GM19455 (cell line): ENCODE results near the gene PLPPR1.

Experiments
- ATAC-seq: cut with Tn5 transposase; IDR thresholded peaks from one replicate; pipeline ENCODE4 v1.9.1; 2021; ENCODE audit not compliant: unreplicated experiment

Gene PLPPR1

DNA sequence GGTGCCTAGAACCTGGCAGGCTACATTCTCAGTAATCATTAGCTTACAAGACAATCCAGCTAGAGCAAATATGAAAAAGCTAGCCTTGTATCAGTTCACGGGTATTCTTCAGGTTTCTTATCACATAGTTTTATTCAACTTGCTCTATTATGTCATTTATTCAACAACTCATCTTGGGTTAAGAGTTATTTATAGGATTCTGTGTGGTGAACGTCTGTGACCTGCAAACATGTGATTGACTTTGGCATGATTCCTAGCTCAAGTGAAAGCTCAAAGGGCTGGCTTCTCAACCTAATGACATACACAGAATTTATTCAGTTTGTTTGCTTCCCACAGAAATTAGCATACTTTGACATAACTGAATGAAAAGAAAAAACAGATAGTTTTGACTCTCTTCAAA, 173.1 kb downstream of the PLPPR1 start:
- ATAC-seq: no peak

GRCh38 chr9:101209670-101210069, 181.1 kb downstream of the PLPPR1 start:
- ATAC-seq: no peak

GRCh38 chr9:101212661-101213060, 184.1 kb downstream of the PLPPR1 start:
- ATAC-seq: no peak

GRCh38 chr9:101219030-101219429, 190.5 kb downstream of the PLPPR1 start:
- ATAC-seq: no peak

- no peak for ATAC-seq
These were observed 191.8 kb downstream of the PLPPR1 start for GRCh38 chr9:101220341-101220740.

DNA sequence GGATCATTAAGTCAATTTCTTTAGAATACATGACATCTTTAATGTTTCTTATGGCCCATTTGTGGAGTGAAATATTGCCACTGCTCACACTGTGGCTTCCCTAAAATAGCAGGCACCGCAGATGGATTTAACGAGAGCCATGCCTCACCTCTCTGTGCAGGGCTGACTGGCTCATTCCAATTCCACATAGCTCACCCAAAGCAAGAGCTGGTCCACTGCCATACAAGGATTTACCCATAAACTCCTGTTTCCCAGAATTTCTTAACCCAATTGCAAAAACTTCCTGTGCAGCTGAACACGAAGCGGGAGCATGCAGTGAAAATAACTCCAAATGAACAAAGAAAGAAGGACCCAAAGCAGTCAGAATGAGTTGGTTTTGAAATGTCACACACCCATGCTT, 196.7 kb downstream of the PLPPR1 start:
- ATAC-seq: no peak

GRCh38 chr9:101226161-101226560, 197.6 kb downstream of the PLPPR1 start:
- ATAC-seq: no peak

DNA sequence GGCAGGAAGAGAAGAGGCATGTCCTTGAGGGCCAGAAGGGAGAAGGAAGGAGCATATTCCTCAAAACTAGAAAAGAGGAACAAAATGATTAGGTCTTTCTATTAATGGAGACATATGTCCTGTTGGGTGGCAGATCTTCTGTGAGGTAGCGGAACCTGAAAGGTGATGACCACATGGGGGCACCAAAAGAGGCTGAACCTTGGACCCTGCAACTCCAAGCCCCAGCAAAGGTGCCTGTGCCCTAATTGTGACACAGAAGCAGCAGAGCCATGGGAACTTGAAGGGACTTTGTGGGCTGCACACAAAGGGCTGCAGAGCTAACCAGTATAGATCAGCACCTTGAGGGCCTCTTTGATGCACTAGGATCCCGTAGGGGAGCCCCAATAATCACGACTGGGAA, 198.3 kb downstream of the PLPPR1 start:
- no peak for ATAC-seq

DNA sequence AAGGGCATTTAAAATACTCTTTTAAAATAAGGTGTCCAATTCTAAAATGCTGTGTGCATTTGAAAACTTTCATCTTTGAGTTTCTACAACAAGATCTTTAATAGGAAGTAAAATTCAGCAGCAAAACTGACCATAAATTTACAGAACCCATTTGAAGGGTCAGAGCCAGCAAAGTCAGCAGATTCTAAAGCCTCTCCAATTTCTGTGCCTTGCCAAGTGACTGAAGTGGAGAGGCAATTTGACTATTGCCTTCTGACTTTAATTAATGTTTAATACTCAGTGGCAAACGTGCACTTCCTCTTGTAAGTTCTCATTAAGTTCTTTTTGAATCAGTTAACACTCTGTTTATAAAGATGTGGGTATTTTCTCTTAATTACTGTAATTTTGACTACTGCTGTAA, 201.1 kb downstream of the PLPPR1 start:
- no peak for ATAC-seq

DNA sequence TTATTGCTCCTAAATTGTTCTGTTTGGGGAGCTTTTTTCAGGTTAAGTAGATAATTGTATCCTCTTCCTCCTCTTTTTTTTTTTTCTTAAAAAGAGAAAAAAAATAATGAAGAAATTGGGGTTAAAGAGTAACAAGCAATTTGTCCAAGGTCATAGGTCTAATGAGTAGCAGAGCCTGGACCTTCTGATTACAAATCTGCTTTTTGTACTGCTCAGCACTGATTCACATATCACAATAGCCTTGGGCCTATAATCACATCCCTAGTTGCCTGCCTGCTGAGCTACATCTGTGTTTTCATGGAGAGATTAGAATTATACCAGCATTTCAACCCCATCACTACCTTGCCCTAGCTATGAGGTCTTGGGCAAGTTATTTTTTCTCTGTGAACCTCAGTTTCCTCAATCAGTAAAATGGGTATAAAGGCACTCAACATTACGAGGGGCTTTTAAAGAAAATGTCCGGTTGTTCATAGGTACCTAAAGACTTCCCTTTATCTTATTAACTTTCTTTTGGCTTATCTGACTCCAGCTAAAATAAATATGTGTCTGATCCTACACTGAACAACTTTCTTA, 204.0 kb downstream of the PLPPR1 start:
- no peak for ATAC-seq

GRCh38 chr9:101235105-101235866, 206.8 kb downstream of the PLPPR1 start:
- ATAC-seq: no peak

DNA sequence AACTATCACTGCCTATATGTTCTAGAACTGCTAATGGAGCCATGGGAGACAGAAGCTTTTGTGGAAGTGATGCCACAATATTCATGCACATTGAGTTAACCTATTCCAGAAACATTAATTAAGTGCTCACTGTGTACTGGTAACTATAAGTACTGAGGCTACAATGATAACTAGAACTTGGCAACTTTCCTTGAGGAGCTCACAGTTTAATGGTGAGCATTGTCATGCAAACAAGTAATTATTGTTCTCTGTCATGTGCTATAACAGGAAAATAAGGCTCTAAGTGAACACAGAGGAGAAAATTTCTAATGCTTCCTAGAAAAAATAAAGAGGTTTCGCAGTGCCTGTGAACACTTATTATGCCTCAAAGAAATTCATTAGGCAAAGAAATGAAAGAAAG, 214.1 kb downstream of the PLPPR1 start:
- ATAC-seq: no peak

GRCh38 chr9:101246691-101247090, 218.2 kb downstream of the PLPPR1 start:
- no peak for ATAC-seq

DNA sequence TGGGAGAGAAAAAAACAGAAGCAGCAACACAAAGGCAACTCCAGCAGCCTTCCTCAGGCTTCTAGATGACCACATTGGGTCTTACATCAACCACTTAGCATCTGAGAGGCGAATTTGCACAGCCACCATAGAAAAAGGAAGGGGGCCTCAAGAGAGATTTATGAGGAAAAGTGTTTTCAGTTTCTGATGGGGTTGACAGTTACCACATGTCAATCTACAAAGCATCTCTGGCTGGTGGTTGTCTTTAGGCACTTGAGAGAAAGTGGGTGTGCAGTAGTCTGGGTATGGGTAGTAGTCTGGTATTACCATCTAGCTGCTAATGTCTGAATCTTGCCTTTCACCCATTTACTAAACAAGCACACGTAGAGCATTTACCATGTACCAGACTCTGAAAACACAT, 218.8 kb downstream of the PLPPR1 start:
- ATAC-seq: no peak

DNA sequence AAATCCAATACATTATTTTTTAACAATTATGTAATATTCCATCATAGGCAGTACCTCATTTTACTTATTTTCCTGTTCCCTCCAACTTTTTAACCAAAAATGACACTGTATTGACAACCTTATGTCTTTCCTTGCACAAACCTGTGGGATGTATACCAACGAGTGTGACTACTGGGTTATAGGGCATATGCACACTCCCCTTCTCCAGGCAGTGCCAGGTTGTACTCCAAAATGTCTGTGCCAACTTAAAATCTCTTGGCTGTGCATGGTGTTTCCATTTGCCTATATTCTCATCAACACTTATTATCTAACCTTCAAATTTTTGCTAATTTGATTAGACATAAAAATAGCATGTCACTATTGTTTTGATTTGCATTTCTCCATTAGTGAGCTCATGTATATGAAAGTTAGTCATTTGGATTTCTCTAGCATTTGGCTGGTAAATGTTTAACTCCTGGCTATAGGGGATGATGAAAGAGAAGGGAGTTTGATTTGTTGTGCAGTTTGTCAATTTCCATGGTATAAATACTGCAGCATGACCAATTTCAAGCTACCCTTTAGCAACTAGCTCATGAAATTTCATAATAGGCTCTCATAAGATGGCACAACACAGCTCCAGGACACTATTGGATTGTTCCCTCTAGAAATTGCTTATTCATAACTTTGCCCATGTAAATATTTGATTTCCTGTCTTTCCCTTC, 226.4 kb downstream of the PLPPR1 start:
- ATAC-seq: no peak

- ATAC-seq: no peak
These were observed 236.2 kb downstream of the PLPPR1 start for GRCh38 chr9:101264727-101265126.

GRCh38 chr9:101265261-101265660, 236.7 kb downstream of the PLPPR1 start:
- no peak for ATAC-seq

- no peak for ATAC-seq
These were observed 239.9 kb downstream of the PLPPR1 start for GRCh38 chr9:101268426-101268825.

DNA sequence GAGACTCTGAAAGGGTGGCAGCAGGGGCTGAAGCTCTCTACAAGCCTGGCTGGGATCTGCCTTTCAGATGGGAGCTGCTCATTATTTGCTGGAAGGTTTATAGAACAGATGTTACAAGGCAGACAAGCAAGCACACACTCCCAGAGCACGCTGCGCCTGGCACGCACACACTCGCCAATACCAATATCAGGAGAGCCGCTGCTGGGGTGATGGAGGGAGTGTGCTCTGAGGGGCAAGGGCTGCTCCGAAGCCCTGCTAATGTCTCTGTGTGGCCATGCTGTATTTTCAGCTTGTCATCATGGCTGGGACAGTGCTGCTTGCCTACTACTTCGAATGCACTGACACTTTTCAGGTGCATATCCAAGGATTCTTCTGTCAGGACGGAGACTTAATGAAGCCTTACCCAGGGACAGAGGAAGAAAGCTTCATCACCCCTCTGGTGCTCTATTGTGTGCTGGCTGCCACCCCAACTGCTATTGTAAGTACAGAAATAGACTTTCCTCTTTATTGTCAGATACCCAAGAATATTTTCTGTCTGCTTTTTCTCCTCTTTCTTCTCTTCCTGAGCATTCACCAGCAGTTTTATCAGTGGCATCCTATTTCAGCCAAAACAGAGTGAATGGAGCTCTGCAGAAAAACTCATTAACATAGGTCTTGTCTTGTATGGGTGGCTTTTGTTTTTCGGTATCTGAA, 241.2 kb downstream of the PLPPR1 start:
- no peak for ATAC-seq

DNA sequence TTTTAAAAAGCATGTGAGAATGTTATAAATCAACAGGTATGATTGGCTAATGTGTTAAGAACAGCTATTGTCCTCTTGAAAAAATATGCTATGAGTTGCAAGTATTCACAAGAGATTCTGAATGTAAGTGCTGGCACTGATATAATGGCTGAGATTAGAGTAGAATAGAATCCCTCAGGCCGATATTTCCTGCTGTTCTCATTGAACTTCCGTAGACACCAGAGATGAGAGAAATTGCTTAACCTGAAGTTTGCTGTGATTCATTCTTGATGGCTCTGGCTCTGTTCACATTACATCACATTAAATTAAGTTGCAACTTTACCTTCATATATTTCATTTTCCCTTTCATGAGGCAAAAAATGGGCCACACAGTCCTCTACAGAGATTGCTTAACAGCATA, 241.8 kb downstream of the PLPPR1 start:
- no peak for ATAC-seq

DNA sequence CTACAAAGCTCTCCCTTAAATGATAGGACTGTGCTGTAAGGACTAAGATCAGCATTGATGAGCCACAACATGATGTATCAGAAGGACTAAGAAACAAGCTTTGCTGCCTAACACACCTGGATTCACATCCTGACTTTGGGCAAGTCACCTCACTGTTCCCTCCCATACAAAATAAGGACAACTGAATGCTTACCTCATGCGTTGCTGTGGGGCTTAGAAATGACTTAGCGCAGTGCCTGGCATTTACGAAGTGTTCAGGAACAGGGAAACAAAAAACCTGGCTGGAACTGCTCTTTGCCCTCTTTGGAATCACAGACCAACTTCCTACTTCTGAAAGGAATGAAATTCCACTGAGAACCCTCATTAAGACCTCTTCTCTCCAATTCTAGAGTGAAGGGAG, 242.6 kb downstream of the PLPPR1 start:
- ATAC-seq: no peak
